ENCODE data around the gene MESP1. TPM values are rescaled to one million over a fixed set of nuclear protein-coding genes. Genes with fewer than 3 reads are reported as not detected.
A peak's percentile ranks its signal among the peaks of the same experiment; 100 is the strongest.

Gene MESP1
- polyA plus RNA-seq (0.05 TPM in 1 of 3 replicates, not detected in the others), polyA minus RNA-seq (not detected in 3 replicates)
- polyA plus RNA-seq (2011; ENCODE audit: low read depth) = not detected
- polyA plus RNA-seq (2011; cell fraction: cytosol; rRNA removed) = not detected in 2 replicates
- not detected in 2 replicates for polyA plus RNA-seq (2011; cell fraction: nucleus; rRNA removed)
- polyA plus RNA-seq (2012; ENCODE audit: low replicate concordance) = 0.11 TPM in 1 of 2 replicates, not detected in the other
- polyA minus RNA-seq (2011; cell fraction: cytosol; rRNA and poly(A)+ RNA removed) = 3.5 TPM
- 0.42 TPM in 1 of 2 replicates, not detected in the other for polyA minus RNA-seq (2011; cell fraction: nucleus; rRNA and poly(A)+ RNA removed)

GRCh38 chr15:89750560-89751542, at the start of gene MESP1:
TSS of gene MESP1 (minus strand) at chr15:89751249. CDS start at chr15:89751231, 18 bp downstream.
- peaks cover 7% of the 10 kb centered on the region for H3K27me3 ChIP-seq (ENCODE audit: control insufficient read depth, extremely low read depth, insufficient read depth, low read length)
- H2AFZ ChIP-seq (ENCODE audit: control insufficient read depth, low read length) = peak within 1 kb of the TSS; percentile 69
- peak within 1 kb of the TSS; percentile 72 for H3K4me2 ChIP-seq (ENCODE audit: control insufficient read depth, extremely low read depth, insufficient read depth, low read depth, low read length)
- no peaks in the 10 kb centered on the region for H3K36me3 ChIP-seq (ENCODE audit: control insufficient read depth in 2 of 2, extremely low read depth in 1 of 2, insufficient read depth in 2 of 2, low read length in 2 of 2)
- dilution Hi-C loops (cut with MboI; ENCODE audit: extremely low pct_ligation_motif_present, low sequenced_read_pairs) = loop anchor here (25.0 kb wide), 1 partner anchor 111 kb away; no protein-coding TSS in a partner anchor
- no peaks in the 10 kb centered on the region for H3K9me3 ChIP-seq (ENCODE audit: control insufficient read depth, low read depth, low read length)
- no peaks in the 10 kb centered on the region for H4K20me1 ChIP-seq (ENCODE audit: control insufficient read depth, extremely low read depth, insufficient read depth, low read length)
- H3K9me1 ChIP-seq (ENCODE audit: control insufficient read depth, extremely low read depth, insufficient read depth, low read length) = no peaks in the 10 kb centered on the region
- H3K4me1 ChIP-seq (ENCODE audit: control insufficient read depth, extremely low read depth, insufficient read depth, low read length) = peaks cover 4% of the 10 kb centered on the region
- peak; percentile 54 to 78 (median 64) for TF ChIP-seq CTCF (optimal IDR thresholded peaks at IDR 0.05 in 1 of 3, IDR thresholded peaks at IDR 0.05 in 1 of 3, conservative IDR thresholded peaks at IDR 0.05 in 1 of 3; ENCODE audit: extremely low read depth in 1 of 3, insufficient read depth in 2 of 3, low read length in 3 of 3)
- TF ChIP-seq EZH2 (IDR thresholded peaks at IDR 0.05; ENCODE audit: low read length) = no peak
- DNase-seq (ENCODE audit: low read depth, low spot score) (no peak), FAIRE-seq (no peak)
- peak within 1 kb of the TSS; percentile 40 for H3K9ac ChIP-seq (ENCODE audit: control insufficient read depth, extremely low read depth, insufficient read depth, low read length)
- peak within 1 kb of the TSS; percentile 38 to 73 (median 61) for H3K4me3 ChIP-seq (ENCODE audit: control insufficient read depth in 2 of 3, extremely low read depth in 1 of 3, insufficient read depth in 2 of 3, low read depth in 1 of 3, low read length in 3 of 3)
- no peak within 1 kb of the TSS for H3K27ac ChIP-seq (ENCODE audit: control insufficient read depth, insufficient read depth, low read length)
- no peaks in the 10 kb centered on the region for H3K79me2 ChIP-seq (ENCODE audit: control insufficient read depth, insufficient read depth, low read length)

GRCh38 chr15:89799918-89800498, 49.0 kb upstream of the MESP1 start:
- dilution Hi-C loops (cut with MboI; ENCODE audit: extremely low pct_ligation_motif_present, low sequenced_read_pairs) = no loop called here
- Histone ChIP-seq H3K36me3 (ENCODE audit: control insufficient read depth in 2 of 2, extremely low read depth in 1 of 2, insufficient read depth in 2 of 2, low read length in 2 of 2) (no peaks in the 10 kb centered on the region), H2AFZ (ENCODE audit: control insufficient read depth, low read length) (no peak overlapping the region), H4K20me1 (ENCODE audit: control insufficient read depth, extremely low read depth, insufficient read depth, low read length) (no peaks in the 10 kb centered on the region), H3K9me1 (ENCODE audit: control insufficient read depth, extremely low read depth, insufficient read depth, low read length) (no peaks in the 10 kb centered on the region), H3K9me3 (ENCODE audit: control insufficient read depth, low read depth, low read length) (no peaks in the 10 kb centered on the region), H3K27ac (ENCODE audit: control insufficient read depth, insufficient read depth, low read length) (no peak overlapping the region), H3K27me3 (ENCODE audit: control insufficient read depth, extremely low read depth, insufficient read depth, low read length) (no peaks in the 10 kb centered on the region), H3K9ac (ENCODE audit: control insufficient read depth, extremely low read depth, insufficient read depth, low read length) (no peak overlapping the region), H3K79me2 (ENCODE audit: control insufficient read depth, insufficient read depth, low read length) (no peaks in the 10 kb centered on the region), H3K4me3 (ENCODE audit: control insufficient read depth in 2 of 3, extremely low read depth in 1 of 3, insufficient read depth in 2 of 3, low read depth in 1 of 3, low read length in 3 of 3) (no peak overlapping the region), H3K4me1 (ENCODE audit: control insufficient read depth, extremely low read depth, insufficient read depth, low read length) (no peaks in the 10 kb centered on the region), H3K4me2 (ENCODE audit: control insufficient read depth, extremely low read depth, insufficient read depth, low read depth, low read length) (no peak overlapping the region)
- no peak for DNase-seq (ENCODE audit: low read depth, low spot score)
- no peak for FAIRE-seq
- TF ChIP-seq EZH2 (IDR thresholded peaks at IDR 0.05; ENCODE audit: low read length) (no peak), CTCF (optimal IDR thresholded peaks at IDR 0.05 in 1 of 3, IDR thresholded peaks at IDR 0.05 in 1 of 3, conservative IDR thresholded peaks at IDR 0.05 in 1 of 3; ENCODE audit: extremely low read depth in 1 of 3, insufficient read depth in 2 of 3, low read length in 3 of 3) (no peak)
